MV-4-11 (cell line): ENCODE data around the gene DEUP1.
"Not testable (repeated sequence)": the region's sequence is repeated elsewhere in the genome, so short reads cannot be mapped to it uniquely, and the experiment has no call there.

ENCODE experiments used
- DNase-seq: peaks from one replicate; lab custom pipeline; 2025; lab: John Stamatoyannopoulos, UW

DEUP1 gene

GRCh38 chr11:93361435-93361834 is 30.9 kb downstream of the DEUP1 start:
- no peak for DNase-seq

GRCh38 chr11:93368022-93368421 is 37.5 kb downstream of the DEUP1 start:
- DNase-seq: no peak

- DNase-seq: no peak
These were observed 39.7 kb downstream of the DEUP1 start for GRCh38 chr11:93370260-93370659.

GRCh38 chr11:93389737-93390136 is 59.2 kb downstream of the DEUP1 start:
- DNase-seq: no peak

GRCh38 chr11:93392867-93393266 is 62.3 kb downstream of the DEUP1 start:
- DNase-seq: no peak

- DNase-seq: no peak
These were observed 62.8 kb downstream of the DEUP1 start for GRCh38 chr11:93393386-93393785.

GRCh38 chr11:93394488-93394887 is 63.9 kb downstream of the DEUP1 start:
- DNase-seq: no peak

GRCh38 chr11:93396316-93396715 is 65.8 kb downstream of the DEUP1 start:
- DNase-seq: no peak

GRCh38 chr11:93403930-93404329 is 73.4 kb downstream of the DEUP1 start:
- DNase-seq: no peak

GRCh38 chr11:93407777-93408401 is 77.3 kb downstream of the DEUP1 start:
- peak; percentile 32 for DNase-seq

- no peak for DNase-seq
These were observed 79.9 kb downstream of the DEUP1 start for GRCh38 chr11:93410441-93410840.

- no peak for DNase-seq
These were observed 81.2 kb downstream of the DEUP1 start for GRCh38 chr11:93411705-93412104.

GRCh38 chr11:93432247-93432646 is 101.7 kb downstream of the DEUP1 start:
- no peak for DNase-seq

GRCh38 chr11:93443232-93443631 is 112.7 kb downstream of the DEUP1 start:
- not testable (repeated sequence) for DNase-seq

- DNase-seq: no peak
These were observed 114.1 kb downstream of the DEUP1 start for GRCh38 chr11:93444617-93445073.

- no peak for DNase-seq
These were observed 127.7 kb downstream of the DEUP1 start for GRCh38 chr11:93458286-93458685.

- DNase-seq: not testable (repeated sequence)
These were observed 133.1 kb downstream of the DEUP1 start for GRCh38 chr11:93463666-93464065.

- DNase-seq: no peak
These were observed 134.5 kb downstream of the DEUP1 start for GRCh38 chr11:93464927-93465540.

GRCh38 chr11:93467054-93467453 is 136.5 kb downstream of the DEUP1 start:
- no peak for DNase-seq

- DNase-seq: no peak
These were observed 137.7 kb downstream of the DEUP1 start for GRCh38 chr11:93468290-93468689.

GRCh38 chr11:93474123-93474522 is 143.6 kb downstream of the DEUP1 start:
- no peak for DNase-seq

- DNase-seq: no peak
These were observed 146.3 kb downstream of the DEUP1 start for GRCh38 chr11:93476796-93477195.

GRCh38 chr11:93477684-93478234 is 147.2 kb downstream of the DEUP1 start:
- no peak for DNase-seq

- DNase-seq: no peak
These were observed 148.3 kb downstream of the DEUP1 start for GRCh38 chr11:93478841-93479240.
